ENCODE data around the gene CLPSL2.

CLPSL2 gene

DNA sequence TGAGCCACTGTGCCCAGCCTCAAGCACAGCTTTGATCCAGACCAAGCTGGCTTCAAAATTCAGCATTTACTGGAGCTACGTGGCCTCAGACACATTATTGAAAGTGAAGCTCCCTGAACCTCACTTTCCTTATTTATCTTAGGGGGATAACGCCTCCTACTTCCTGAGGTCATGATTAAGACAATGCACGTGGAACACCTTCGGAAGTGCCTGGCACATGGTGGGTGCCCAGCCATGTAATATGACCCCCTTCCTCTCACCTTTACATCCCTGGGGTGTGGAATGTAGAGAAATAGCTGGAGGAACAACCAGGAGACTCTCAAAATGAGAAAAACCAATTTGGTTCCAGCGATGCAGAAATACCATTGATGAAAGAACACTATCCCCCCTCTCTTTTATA, 22.3 kb downstream of the CLPSL2 start:
- Histone ChIP-seq H3K36me3 (ENCODE audit: control insufficient read depth in 5 of 5, insufficient read depth in 5 of 5, low read length in 5 of 5) (no peaks in the 10 kb centered on the region), H3K27me3 (ENCODE audit: control insufficient read depth in 5 of 5, insufficient read depth in 4 of 5, low read length in 5 of 5) (peaks cover 0 to 13% (median 3%) of the 10 kb centered on the region in 5 donors), H3K27ac (ENCODE audit: low read depth, low read length) (no peak overlapping the region), H3K4me1 (ENCODE audit: control insufficient read depth in 5 of 5, insufficient read depth in 5 of 5, low read length in 5 of 5) (no peaks in the 10 kb centered on the region), H3K4me3 (ENCODE audit: low read depth in 1 of 5, low read length in 5 of 5) (no peak overlapping the region), H3K9me3 (ENCODE audit: control insufficient read depth in 5 of 5, low read length in 5 of 5) (no peaks in the 10 kb centered on the region), H3K9ac (ENCODE audit: low read length in 5 of 5) (no peak overlapping the region)

DNA sequence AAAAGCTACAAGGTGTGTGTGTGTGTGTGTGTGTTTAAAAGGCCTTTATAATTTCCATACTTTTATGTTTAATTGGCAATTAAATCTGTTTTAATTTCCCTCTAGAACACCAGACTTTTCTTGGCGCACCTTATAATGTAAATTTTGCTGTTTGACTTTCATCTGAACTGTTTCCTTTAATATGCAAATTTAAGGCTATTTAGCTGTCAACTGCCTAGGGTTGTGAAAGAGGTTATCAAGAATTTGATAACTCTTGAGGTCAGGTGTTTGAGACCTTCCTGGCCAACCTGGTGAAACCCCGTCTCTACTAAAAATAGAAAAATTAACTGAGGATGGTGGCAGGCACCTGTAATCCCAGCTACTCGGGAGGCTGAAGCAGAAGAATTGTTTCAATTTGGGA, 24.8 kb downstream of the CLPSL2 start:
- no peak overlapping the region for H3K4me3 ChIP-seq (ENCODE audit: low read depth in 1 of 5, low read length in 5 of 5)
- no peaks in the 10 kb centered on the region for H3K36me3 ChIP-seq (ENCODE audit: control insufficient read depth in 5 of 5, insufficient read depth in 5 of 5, low read length in 5 of 5)
- no peak overlapping the region for H3K9ac ChIP-seq (ENCODE audit: low read length in 5 of 5)
- peaks cover 0 to 8% (median 6%) of the 10 kb centered on the region in 5 donors for H3K4me1 ChIP-seq (ENCODE audit: control insufficient read depth in 5 of 5, insufficient read depth in 5 of 5, low read length in 5 of 5)
- H3K27ac ChIP-seq (ENCODE audit: low read depth, low read length), result no peak overlapping the region
- H3K9me3 ChIP-seq (ENCODE audit: control insufficient read depth in 5 of 5, low read length in 5 of 5), result peaks cover 0 to 2% (median 0%) of the 10 kb centered on the region in 5 donors
- H3K27me3 ChIP-seq (ENCODE audit: control insufficient read depth in 5 of 5, insufficient read depth in 4 of 5, low read length in 5 of 5), result peaks cover 0 to 18% (median 8%) of the 10 kb centered on the region in 5 donors

DNA sequence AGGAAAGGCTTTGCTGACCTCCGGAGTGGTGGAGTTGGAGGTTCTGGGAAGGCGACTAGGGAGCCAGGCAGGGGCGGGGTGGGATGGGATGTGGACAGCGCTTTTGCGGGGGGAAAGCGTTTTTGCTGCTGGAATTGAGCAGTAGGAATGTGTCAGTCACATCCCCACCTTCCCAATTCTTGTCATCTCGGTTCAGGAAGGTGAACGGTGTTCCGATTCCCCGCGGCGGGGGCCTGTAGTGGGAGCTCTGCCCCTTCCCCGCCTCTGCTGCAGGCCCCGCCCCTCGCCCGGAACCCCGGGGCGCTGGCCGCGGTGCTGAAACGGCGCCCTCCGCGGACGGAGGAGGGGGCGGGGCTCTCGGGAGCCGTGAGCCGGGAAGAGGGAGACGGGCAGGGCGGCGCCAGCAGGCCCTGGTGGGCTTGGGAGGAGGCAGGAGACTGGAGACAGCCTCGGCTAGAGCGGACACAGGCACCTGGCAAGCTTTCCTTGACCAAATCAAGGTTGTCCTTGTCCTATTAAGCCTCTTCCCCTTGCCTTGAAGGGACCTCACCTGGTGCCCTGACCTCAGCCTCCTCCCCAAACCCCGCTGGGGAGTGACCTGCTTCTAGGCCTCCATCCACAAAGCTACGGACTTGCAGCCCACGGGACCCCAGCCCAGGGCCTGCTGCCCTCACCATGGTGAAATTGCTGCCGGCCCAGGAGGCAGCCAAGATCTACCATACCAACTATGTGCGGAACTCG, 28.8 kb downstream of the CLPSL2 start, which contains the start of gene LHFPL5:
Gene LHFPL5 (plus strand): TSS at position 357 of the 741 bp plus-strand sequence. CDS start 319 bp downstream, at position 676.
- peaks cover 0 to 2% (median 0%) of the 10 kb centered on the region in 5 donors for H3K9me3 ChIP-seq (ENCODE audit: control insufficient read depth in 5 of 5, low read length in 5 of 5)
- no peak within 1 kb of the TSS for H3K27ac ChIP-seq (ENCODE audit: low read depth, low read length)
- H3K9ac ChIP-seq (ENCODE audit: low read length in 5 of 5), result no peak within 1 kb of the TSS
- H3K4me1 ChIP-seq (ENCODE audit: control insufficient read depth in 5 of 5, insufficient read depth in 5 of 5, low read length in 5 of 5), result peaks cover 0 to 8% (median 6%) of the 10 kb centered on the region in 5 donors
- peaks cover 0 to 12% (median 6%) of the 10 kb centered on the region in 5 donors for H3K27me3 ChIP-seq (ENCODE audit: control insufficient read depth in 5 of 5, insufficient read depth in 4 of 5, low read length in 5 of 5)
- peak within 1 kb of the TSS in 3 of 5 donors; percentile 28 to 53 (median 51) for H3K4me3 ChIP-seq (ENCODE audit: low read depth in 1 of 5, low read length in 5 of 5)
- H3K36me3 ChIP-seq (ENCODE audit: control insufficient read depth in 5 of 5, insufficient read depth in 5 of 5, low read length in 5 of 5), result no peaks in the 10 kb centered on the region

DNA sequence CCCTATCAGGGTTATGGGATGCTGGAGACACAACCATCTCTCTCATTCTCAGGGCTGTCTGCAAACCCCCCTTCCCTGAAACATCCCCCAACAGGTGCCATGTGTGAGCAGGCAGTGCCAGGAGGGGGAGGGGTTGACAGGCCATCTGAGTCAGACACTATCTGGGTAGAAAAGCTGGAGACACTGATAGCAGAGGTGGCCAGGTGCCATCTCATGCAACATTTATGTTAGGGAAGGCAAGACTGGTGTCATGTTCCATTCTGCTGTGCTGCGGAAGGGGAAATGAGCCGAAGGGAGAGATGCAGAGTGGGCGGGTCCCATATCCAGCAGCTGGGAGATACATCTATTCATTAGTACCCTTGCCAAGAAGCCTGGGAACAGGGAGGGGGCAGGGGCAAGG, 32.3 kb downstream of the CLPSL2 start:
- no peak overlapping the region for H3K4me3 ChIP-seq (ENCODE audit: low read depth in 1 of 5, low read length in 5 of 5)
- no peak overlapping the region for H3K27ac ChIP-seq (ENCODE audit: low read depth, low read length)
- H3K9ac ChIP-seq (ENCODE audit: low read length in 5 of 5), result no peak overlapping the region
- H3K36me3 ChIP-seq (ENCODE audit: control insufficient read depth in 5 of 5, insufficient read depth in 5 of 5, low read length in 5 of 5), result no peaks in the 10 kb centered on the region
- peaks cover 0 to 8% (median 6%) of the 10 kb centered on the region in 5 donors for H3K4me1 ChIP-seq (ENCODE audit: control insufficient read depth in 5 of 5, insufficient read depth in 5 of 5, low read length in 5 of 5)
- H3K9me3 ChIP-seq (ENCODE audit: control insufficient read depth in 5 of 5, low read length in 5 of 5), result peaks cover 0 to 2% (median 0%) of the 10 kb centered on the region in 5 donors
- peaks cover 0 to 12% (median 6%) of the 10 kb centered on the region in 5 donors for H3K27me3 ChIP-seq (ENCODE audit: control insufficient read depth in 5 of 5, insufficient read depth in 4 of 5, low read length in 5 of 5)

DNA sequence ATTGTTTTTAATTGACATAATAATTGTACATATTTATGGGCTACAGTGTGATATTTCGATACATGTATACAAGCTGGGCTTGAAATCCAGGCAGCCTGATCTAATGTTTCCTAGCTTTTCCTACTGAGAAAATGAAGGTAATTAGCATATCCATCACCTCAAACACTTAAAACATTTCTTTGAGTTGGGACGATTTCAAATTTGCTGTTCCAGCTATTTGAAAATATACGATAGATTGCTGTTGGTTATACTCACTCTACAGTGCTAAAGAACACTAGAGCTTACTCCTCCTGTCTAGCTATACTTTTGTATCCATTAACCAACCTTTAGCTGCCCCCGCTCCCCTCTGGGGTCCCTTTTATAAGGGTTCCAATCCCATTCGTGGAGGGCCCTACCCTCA, 33.4 kb downstream of the CLPSL2 start:
- Histone ChIP-seq H3K36me3 (ENCODE audit: control insufficient read depth in 5 of 5, insufficient read depth in 5 of 5, low read length in 5 of 5) (no peaks in the 10 kb centered on the region), H3K9ac (ENCODE audit: low read length in 5 of 5) (no peak overlapping the region), H3K27ac (ENCODE audit: low read depth, low read length) (no peak overlapping the region), H3K4me3 (ENCODE audit: low read depth in 1 of 5, low read length in 5 of 5) (no peak overlapping the region), H3K4me1 (ENCODE audit: control insufficient read depth in 5 of 5, insufficient read depth in 5 of 5, low read length in 5 of 5) (peaks cover 0 to 8% (median 6%) of the 10 kb centered on the region in 5 donors), H3K9me3 (ENCODE audit: control insufficient read depth in 5 of 5, low read length in 5 of 5) (peaks cover 0 to 2% (median 0%) of the 10 kb centered on the region in 5 donors), H3K27me3 (ENCODE audit: control insufficient read depth in 5 of 5, insufficient read depth in 4 of 5, low read length in 5 of 5) (peaks cover 0 to 15% (median 6%) of the 10 kb centered on the region in 5 donors)

DNA sequence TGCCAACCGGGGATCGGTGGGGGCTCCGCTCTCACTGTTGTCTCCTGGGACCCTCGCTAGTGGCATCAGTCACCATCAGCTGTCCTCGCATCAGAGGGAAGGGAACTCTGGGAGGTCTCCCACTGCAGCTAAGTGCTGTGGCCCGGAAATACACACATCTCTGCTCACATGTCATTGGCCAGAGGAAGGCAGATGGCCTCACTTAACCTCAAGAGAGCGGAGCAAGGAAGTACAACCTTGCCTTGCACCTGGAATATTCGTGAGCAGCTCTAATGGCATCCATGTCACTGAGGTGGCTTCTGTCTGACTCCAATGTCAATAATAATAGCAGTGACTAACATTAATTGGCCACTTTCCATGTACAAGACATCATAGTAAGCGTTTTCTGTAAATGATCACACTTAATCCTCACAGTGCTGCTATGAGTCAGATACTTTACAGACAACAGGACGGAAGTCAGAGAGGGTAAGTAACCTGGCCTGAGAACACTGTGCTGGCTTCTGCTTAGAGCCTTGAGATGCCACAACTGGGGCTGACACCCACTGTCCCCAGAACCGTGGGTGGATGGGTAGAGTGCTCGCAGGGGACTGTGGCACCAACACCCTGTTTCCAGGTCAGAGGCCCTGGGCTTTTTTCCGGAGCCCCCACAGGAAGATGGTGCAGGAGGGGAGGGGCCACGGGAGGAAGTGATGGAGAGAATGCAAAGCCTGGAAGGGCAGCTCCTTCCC, 34.7 kb downstream of the CLPSL2 start:
- H3K4me1 ChIP-seq (ENCODE audit: control insufficient read depth in 5 of 5, insufficient read depth in 5 of 5, low read length in 5 of 5), result no peaks in the 10 kb centered on the region
- H3K36me3 ChIP-seq (ENCODE audit: control insufficient read depth in 5 of 5, insufficient read depth in 5 of 5, low read length in 5 of 5), result no peaks in the 10 kb centered on the region
- no peak overlapping the region for H3K9ac ChIP-seq (ENCODE audit: low read length in 5 of 5)
- H3K9me3 ChIP-seq (ENCODE audit: control insufficient read depth in 5 of 5, low read length in 5 of 5), result no peaks in the 10 kb centered on the region
- no peak overlapping the region for H3K27ac ChIP-seq (ENCODE audit: low read depth, low read length)
- no peak overlapping the region for H3K4me3 ChIP-seq (ENCODE audit: low read depth in 1 of 5, low read length in 5 of 5)
- peaks cover 0 to 7% (median 5%) of the 10 kb centered on the region in 5 donors for H3K27me3 ChIP-seq (ENCODE audit: control insufficient read depth in 5 of 5, insufficient read depth in 4 of 5, low read length in 5 of 5)

DNA sequence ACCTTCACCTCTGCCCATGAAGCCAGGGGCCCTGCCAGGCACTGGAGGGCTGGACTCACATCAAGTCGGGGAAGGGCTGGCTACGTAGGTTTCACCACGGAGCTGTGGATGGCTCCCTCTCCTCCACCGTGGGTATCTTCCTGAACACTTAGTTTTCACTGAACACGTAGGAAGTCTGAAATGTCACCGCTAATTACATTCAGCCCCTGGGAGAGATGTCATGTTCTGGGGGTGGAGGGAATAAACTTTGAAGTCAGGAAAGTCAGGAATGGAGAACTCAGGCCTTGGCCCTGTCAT, 35.2 kb downstream of the CLPSL2 start:
- no peak overlapping the region for H3K27ac ChIP-seq (ENCODE audit: low read depth, low read length)
- no peaks in the 10 kb centered on the region for H3K4me1 ChIP-seq (ENCODE audit: control insufficient read depth in 5 of 5, insufficient read depth in 5 of 5, low read length in 5 of 5)

DNA sequence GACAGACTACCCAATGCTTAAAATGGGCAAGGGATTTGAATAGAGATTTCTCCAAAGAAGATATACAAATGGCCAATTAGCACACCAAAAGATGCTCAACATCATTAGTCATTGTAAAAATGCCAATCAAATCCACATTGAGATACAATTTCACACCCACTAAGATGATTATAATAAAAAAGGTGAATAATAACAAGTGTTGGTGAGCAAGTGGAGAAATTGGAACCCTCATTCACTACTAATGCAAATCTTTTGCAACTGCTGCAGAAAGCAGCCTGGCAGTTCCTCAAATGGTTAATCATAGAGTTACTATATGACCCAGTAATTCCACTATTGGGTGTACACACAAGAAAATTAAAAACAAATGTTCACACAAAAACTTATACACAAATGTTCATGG, 41.1 kb downstream of the CLPSL2 start:
- H3K9me3 ChIP-seq (ENCODE audit: control insufficient read depth in 5 of 5, low read length in 5 of 5), result peaks cover 0 to 13% (median 5%) of the 10 kb centered on the region in 5 donors
- H3K9ac ChIP-seq (ENCODE audit: low read length in 5 of 5), result no peak overlapping the region
- peaks cover 0 to 5% (median 0%) of the 10 kb centered on the region in 5 donors for H3K27me3 ChIP-seq (ENCODE audit: control insufficient read depth in 5 of 5, insufficient read depth in 4 of 5, low read length in 5 of 5)
- H3K27ac ChIP-seq (ENCODE audit: low read depth, low read length), result no peak overlapping the region
- no peaks in the 10 kb centered on the region for H3K36me3 ChIP-seq (ENCODE audit: control insufficient read depth in 5 of 5, insufficient read depth in 5 of 5, low read length in 5 of 5)
- H3K4me3 ChIP-seq (ENCODE audit: low read depth in 1 of 5, low read length in 5 of 5), result no peak overlapping the region
- H3K4me1 ChIP-seq (ENCODE audit: control insufficient read depth in 5 of 5, insufficient read depth in 5 of 5, low read length in 5 of 5), result no peaks in the 10 kb centered on the region

More for the DNA sequence above, 35.2 kb downstream of the CLPSL2 start:
- no peak overlapping the region for H3K4me3 ChIP-seq (ENCODE audit: low read depth in 1 of 5, low read length in 5 of 5)
- peaks cover 0 to 7% (median 5%) of the 10 kb centered on the region in 5 donors for H3K27me3 ChIP-seq (ENCODE audit: control insufficient read depth in 5 of 5, insufficient read depth in 4 of 5, low read length in 5 of 5)
- H3K36me3 ChIP-seq (ENCODE audit: control insufficient read depth in 5 of 5, insufficient read depth in 5 of 5, low read length in 5 of 5), result no peaks in the 10 kb centered on the region
- H3K9me3 ChIP-seq (ENCODE audit: control insufficient read depth in 5 of 5, low read length in 5 of 5), result peaks cover 0 to 1% (median 0%) of the 10 kb centered on the region in 5 donors
- H3K9ac ChIP-seq (ENCODE audit: low read length in 5 of 5), result no peak overlapping the region

DNA sequence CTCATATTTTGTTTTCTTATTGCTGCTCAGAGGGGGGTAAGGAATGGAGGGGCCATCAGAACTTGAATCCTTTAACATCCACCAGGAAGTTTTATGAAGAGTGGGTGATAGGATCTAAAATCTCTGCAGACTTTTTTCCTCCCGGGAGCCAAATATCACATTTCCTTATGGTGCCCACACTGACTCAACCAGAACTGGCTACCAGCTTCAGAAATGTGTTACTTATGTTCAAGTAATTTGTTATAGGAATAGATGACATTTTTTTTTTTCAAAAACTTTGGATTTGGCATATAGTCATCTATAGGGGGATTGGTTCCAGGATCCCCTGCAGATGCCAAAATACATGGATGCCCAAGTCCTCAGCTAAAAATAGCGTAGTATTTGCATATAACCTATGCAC, 47.2 kb downstream of the CLPSL2 start:
- Histone ChIP-seq H3K4me1 (ENCODE audit: control insufficient read depth in 5 of 5, insufficient read depth in 5 of 5, low read length in 5 of 5) (no peaks in the 10 kb centered on the region), H3K36me3 (ENCODE audit: control insufficient read depth in 5 of 5, insufficient read depth in 5 of 5, low read length in 5 of 5) (no peaks in the 10 kb centered on the region), H3K9me3 (ENCODE audit: control insufficient read depth in 5 of 5, low read length in 5 of 5) (no peaks in the 10 kb centered on the region), H3K27ac (ENCODE audit: low read depth, low read length) (no peak overlapping the region), H3K4me3 (ENCODE audit: low read depth in 1 of 5, low read length in 5 of 5) (no peak overlapping the region), H3K9ac (ENCODE audit: low read length in 5 of 5) (no peak overlapping the region), H3K27me3 (ENCODE audit: control insufficient read depth in 5 of 5, insufficient read depth in 4 of 5, low read length in 5 of 5) (peaks cover 0 to 2% (median 0%) of the 10 kb centered on the region in 5 donors)

DNA sequence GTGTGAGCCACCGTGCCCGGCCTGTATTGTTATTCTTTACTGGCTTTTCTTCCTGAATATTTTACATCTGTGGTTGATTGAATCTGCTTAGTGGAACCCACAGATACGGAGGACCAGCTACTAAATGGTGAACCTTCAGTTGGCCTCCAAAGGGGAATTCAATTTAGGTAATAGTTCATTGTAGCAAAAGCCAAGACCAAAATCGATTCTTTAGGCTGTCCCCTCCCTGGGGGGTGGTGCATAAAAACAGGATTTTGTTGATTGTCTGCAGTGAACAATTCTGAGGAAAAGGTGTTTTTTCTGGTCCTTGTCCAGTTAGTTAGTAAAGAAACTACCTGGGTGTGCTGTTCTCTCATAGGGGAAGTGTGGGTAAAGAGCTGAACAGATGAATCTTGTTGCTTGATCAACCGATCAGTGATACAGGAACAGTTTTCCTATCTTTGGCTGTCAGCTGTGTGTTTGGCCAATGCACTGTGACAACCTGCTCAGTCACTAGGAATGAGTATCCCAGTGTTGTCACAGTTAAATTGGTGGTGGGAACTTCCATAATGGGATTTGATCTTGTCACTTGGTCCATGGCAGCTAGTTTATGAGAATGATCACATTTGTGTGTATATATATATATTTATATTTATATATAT, 48.3 kb downstream of the CLPSL2 start:
- H3K4me1 ChIP-seq (ENCODE audit: control insufficient read depth in 5 of 5, insufficient read depth in 5 of 5, low read length in 5 of 5), result no peaks in the 10 kb centered on the region
- H3K9ac ChIP-seq (ENCODE audit: low read length in 5 of 5), result no peak overlapping the region
- no peak overlapping the region for H3K4me3 ChIP-seq (ENCODE audit: low read depth in 1 of 5, low read length in 5 of 5)
- no peak overlapping the region for H3K27ac ChIP-seq (ENCODE audit: low read depth, low read length)
- H3K9me3 ChIP-seq (ENCODE audit: control insufficient read depth in 5 of 5, low read length in 5 of 5), result no peaks in the 10 kb centered on the region
- no peaks in the 10 kb centered on the region for H3K36me3 ChIP-seq (ENCODE audit: control insufficient read depth in 5 of 5, insufficient read depth in 5 of 5, low read length in 5 of 5)
- no peaks in the 10 kb centered on the region for H3K27me3 ChIP-seq (ENCODE audit: control insufficient read depth in 5 of 5, insufficient read depth in 4 of 5, low read length in 5 of 5)
